Jurkat, Clone E6-1 (cell line): ENCODE measurements around the gene C20orf141.

Source experiments
- DNase-seq: peaks from one replicate; pipeline ENCODE4 v3.0.0-alpha.2; 2011; ENCODE audit warnings: low read depth, low spot score
- H3K4me3 ChIP-seq: 2 replicates; pipeline ENCODE4 v1.5.1; 2011; ENCODE audit warnings: mild to moderate bottlenecking, low read length, control low read depth, moderate library complexity

C20orf141 gene

GRCh38 chr20:2838847-2839671 lies 24.3 kb downstream of the C20orf141 start:
- H3K4me3 ChIP-seq: no peak overlapping the region
- DNase-seq: no peak

- DNase-seq: no peak
- H3K4me3 ChIP-seq: peak overlapping the region; percentile 69
Measured at GRCh38 chr20:2839732-2840137, 24.9 kb downstream of the C20orf141 start.

GRCh38 chr20:2840138-2840966 lies 25.6 kb downstream of the C20orf141 start, which contains the start of the genes PCED1A and VPS16:
TSS of gene PCED1A (minus strand) at chr20:2840655. CDS start at chr20:2839912, 743 bp downstream.
TSS of gene VPS16 (plus strand) at chr20:2840745. CDS start at chr20:2840775, 30 bp downstream.
- H3K4me3 ChIP-seq: peak within 1 kb of the TSS; percentile 69
- peak; percentile 67 for DNase-seq

- no peak for DNase-seq
- peak overlapping the region; percentile 69 for H3K4me3 ChIP-seq
Measured at GRCh38 chr20:2840967-2841531, 26.3 kb downstream of the C20orf141 start.

GRCh38 chr20:2845607-2846006 lies 30.8 kb downstream of the C20orf141 start:
- no peak for DNase-seq
- no peak overlapping the region for H3K4me3 ChIP-seq

GRCh38 chr20:2846698-2847097 lies 31.9 kb downstream of the C20orf141 start:
- H3K4me3 ChIP-seq: no peak overlapping the region
- DNase-seq: no peak

- DNase-seq: no peak
- no peak overlapping the region for H3K4me3 ChIP-seq
Measured at GRCh38 chr20:2847802-2848201, 33.0 kb downstream of the C20orf141 start.

GRCh38 chr20:2849529-2849928 lies 34.7 kb downstream of the C20orf141 start:
- DNase-seq: no peak
- no peak overlapping the region for H3K4me3 ChIP-seq

- no peak overlapping the region for H3K4me3 ChIP-seq
Measured at GRCh38 chr20:2851086-2851485, 36.3 kb downstream of the C20orf141 start.

GRCh38 chr20:2858591-2858990 lies 43.8 kb downstream of the C20orf141 start:
- H3K4me3 ChIP-seq: no peak overlapping the region
- no peak for DNase-seq

More at GRCh38 chr20:2851086-2851485, 36.3 kb downstream of the C20orf141 start:
- no peak for DNase-seq

- no peak for DNase-seq
- no peak overlapping the region for H3K4me3 ChIP-seq
Measured at GRCh38 chr20:2859330-2860121, 44.7 kb downstream of the C20orf141 start.

- no peak overlapping the region for H3K4me3 ChIP-seq
- DNase-seq: no peak
Measured at GRCh38 chr20:2864626-2865025, 49.8 kb downstream of the C20orf141 start.

GRCh38 chr20:2865101-2865500 lies 50.3 kb downstream of the C20orf141 start:
- no peak for DNase-seq
- no peak overlapping the region for H3K4me3 ChIP-seq
